Mesodermal cell (in vitro differentiated cells): ENCODE results near the gene UBE3D.

ENCODE experiments used
- H3K27ac ChIP-seq: 2 replicates; pipeline ENCODE4 v1.7.0; 2013; ENCODE audit warnings: mild to moderate bottlenecking, low read depth, low read length, moderate library complexity; ENCODE audit not compliant: severe bottlenecking
- H3K36me3 ChIP-seq: 2 replicates; pipeline ENCODE4 v1.7.1; 2013; ENCODE audit warnings: mild to moderate bottlenecking, low read length, moderate library complexity; ENCODE audit not compliant: control insufficient read depth, insufficient read depth
- H3K4me1 ChIP-seq: one replicate; pipeline ENCODE4 v1.7.1; 2013; ENCODE audit warnings: mild to moderate bottlenecking, low read length; ENCODE audit not compliant: insufficient read depth, control insufficient read depth, poor library complexity, severe bottlenecking
- H3K4me3 ChIP-seq: 2 replicates; pipeline ENCODE4 v1.7.0; 2013; ENCODE audit warnings: low read length, control low read depth, mild to moderate bottlenecking; ENCODE audit not compliant: insufficient read depth, poor library complexity, severe bottlenecking; ENCODE audit errors: extremely low read depth
- H3K9me3 ChIP-seq: 2 replicates; pipeline ENCODE4 v1.7.1; 2013; ENCODE audit warnings: mild to moderate bottlenecking, low read length, moderate library complexity; ENCODE audit not compliant: control insufficient read depth
- WGBS, 2 experiments: methylation state at CpG; one replicate each; pipeline ENCODE4 v1.1.5; 2013; ENCODE audit warnings: missing lambda C conversion rate in 2 of 2; ENCODE audit not compliant: insufficient coverage in 2 of 2; 5-methylcytosine and 5-hydroxymethylcytosine counted together

The UBE3D gene

GRCh38 chr6:83073615-83074014, 8.0 kb upstream of the UBE3D start:
- no peaks in the 10 kb centered on the region for H3K9me3 ChIP-seq
- WGBS, 2 experiments: 100% methylated on average over 1 of the region's 1 CpG
- H3K4me3 ChIP-seq: no peak overlapping the region
- peaks cover 3% of the 10 kb centered on the region for H3K4me1 ChIP-seq
- no peak overlapping the region for H3K27ac ChIP-seq
- H3K36me3 ChIP-seq: no peaks in the 10 kb centered on the region

- H3K9me3 ChIP-seq: no peaks in the 10 kb centered on the region
- H3K4me3 ChIP-seq: no peak overlapping the region
- WGBS, 2 experiments: no CpG with 5 or more reads among the region's 2 CpGs
- no peak overlapping the region for H3K27ac ChIP-seq
- peaks cover 8% of the 10 kb centered on the region for H3K4me1 ChIP-seq
- H3K36me3 ChIP-seq: no peaks in the 10 kb centered on the region
Measured at GRCh38 chr6:83072726-83073125, 7.1 kb upstream of the UBE3D start.

GRCh38 chr6:83071707-83072106, 6.1 kb upstream of the UBE3D start:
- Histone ChIP-seq H3K27ac (no peak overlapping the region), H3K36me3 (no peaks in the 10 kb centered on the region), H3K4me3 (no peak overlapping the region), H3K9me3 (no peaks in the 10 kb centered on the region), H3K4me1 (peaks cover 8% of the 10 kb centered on the region)
- no CpG with 5 or more reads among the region's 1 CpG for WGBS, 2 experiments

- Histone ChIP-seq H3K4me1 (peaks cover 8% of the 10 kb centered on the region), H3K4me3 (no peak overlapping the region), H3K27ac (no peak overlapping the region), H3K36me3 (no peaks in the 10 kb centered on the region), H3K9me3 (no peaks in the 10 kb centered on the region)
- WGBS, 2 experiments: 80 to 82% methylated on average over 4 of the region's 4 CpGs
Measured at GRCh38 chr6:83071023-83071422, 5.4 kb upstream of the UBE3D start.

GRCh38 chr6:83069633-83070032, 4.0 kb upstream of the UBE3D start:
- H3K27ac ChIP-seq: no peak overlapping the region
- H3K9me3 ChIP-seq: no peaks in the 10 kb centered on the region
- no peak overlapping the region for H3K4me3 ChIP-seq
- H3K4me1 ChIP-seq: peaks cover 8% of the 10 kb centered on the region
- no peaks in the 10 kb centered on the region for H3K36me3 ChIP-seq

GRCh38 chr6:83068616-83069015, 3.0 kb upstream of the UBE3D start:
- Histone ChIP-seq H3K36me3 (no peaks in the 10 kb centered on the region), H3K9me3 (no peaks in the 10 kb centered on the region), H3K27ac (no peak overlapping the region), H3K4me3 (peak overlapping the region; percentile 78), H3K4me1 (peaks cover 8% of the 10 kb centered on the region)
- no CpG with 5 or more reads among the region's 6 CpGs for WGBS, 2 experiments

- H3K27ac ChIP-seq: peak within 1 kb of the TSS; percentile 54
- no peaks in the 10 kb centered on the region for H3K9me3 ChIP-seq
- peaks cover 4% of the 10 kb centered on the region for H3K36me3 ChIP-seq
- 1% methylated on average over 50 to 58 of the region's 78 CpGs for WGBS, 2 experiments
- H3K4me1 ChIP-seq: peaks cover 8% of the 10 kb centered on the region
- peak within 1 kb of the TSS; percentile 78 for H3K4me3 ChIP-seq
Measured at GRCh38 chr6:83067448-83068439, 2.1 kb upstream of the UBE3D start, which contains the start of gene DOP1A. Gene DOP1A (plus strand): TSS chr6:83067671. CDS start chr6:83096978, 29,307 bp downstream.

GRCh38 chr6:83062225-83062624, 3.4 kb downstream of the UBE3D start:
- WGBS, 2 experiments: 83% methylated on average over 1 of the region's 1 CpG; no CpG with 5 or more reads in 1 of the 2 experiments
- Histone ChIP-seq H3K27ac (no peak overlapping the region), H3K4me1 (no peaks in the 10 kb centered on the region), H3K36me3 (peaks cover 17% of the 10 kb centered on the region), H3K4me3 (no peak overlapping the region), H3K9me3 (no peaks in the 10 kb centered on the region)

- Histone ChIP-seq H3K27ac (no peak overlapping the region), H3K4me1 (no peaks in the 10 kb centered on the region), H3K36me3 (peaks cover 26% of the 10 kb centered on the region), H3K4me3 (no peak overlapping the region), H3K9me3 (no peaks in the 10 kb centered on the region)
Measured at GRCh38 chr6:83061190-83061589, 4.5 kb downstream of the UBE3D start.

GRCh38 chr6:83057705-83058321, 7.8 kb downstream of the UBE3D start:
- Histone ChIP-seq H3K27ac (no peak overlapping the region), H3K9me3 (no peaks in the 10 kb centered on the region), H3K4me3 (no peak overlapping the region), H3K4me1 (no peaks in the 10 kb centered on the region), H3K36me3 (peaks cover 24% of the 10 kb centered on the region)
- 37 to 82% methylated on average over 3 of the region's 4 CpGs for WGBS, 2 experiments
